Gastroesophageal sphincter (tissue), 3 donors: ENCODE measurements around the gene FUT2.
"Not testable (repeated sequence)": the region's sequence is repeated elsewhere in the genome, so short reads cannot be mapped to it uniquely, and the experiment has no call there.

Source experiments
- EP300 ChIP-seq: sonication (generic); formaldehyde crosslinking; IDR thresholded peaks from one replicate; pipeline ENCODE4 v1.6.1; 2017; ENCODE audit warnings: antibody characterized with exemption, mild to moderate bottlenecking
- POLR2AphosphoS5 ChIP-seq: sonication (generic); formaldehyde crosslinking; IDR thresholded peaks from one replicate; pipeline ENCODE4 v1.6.1; 2017; ENCODE audit warnings: antibody characterized with exemption
- TF ChIP-seq, protein P1 (sequence below), 4 experiments: fragments of 200-600 bp in 2 of 4; fragments of 450-650 bp in 2 of 4; sonication (generic) in 1 of 4; IDR thresholded peaks; one replicate each; pipeline ENCODE4 v1.5.1; 2017 to 2019; ENCODE audit warnings: antibody characterized with exemption in 4 of 4, mild to moderate bottlenecking in 2 of 4, moderate library complexity in 2 of 4

DNA sequence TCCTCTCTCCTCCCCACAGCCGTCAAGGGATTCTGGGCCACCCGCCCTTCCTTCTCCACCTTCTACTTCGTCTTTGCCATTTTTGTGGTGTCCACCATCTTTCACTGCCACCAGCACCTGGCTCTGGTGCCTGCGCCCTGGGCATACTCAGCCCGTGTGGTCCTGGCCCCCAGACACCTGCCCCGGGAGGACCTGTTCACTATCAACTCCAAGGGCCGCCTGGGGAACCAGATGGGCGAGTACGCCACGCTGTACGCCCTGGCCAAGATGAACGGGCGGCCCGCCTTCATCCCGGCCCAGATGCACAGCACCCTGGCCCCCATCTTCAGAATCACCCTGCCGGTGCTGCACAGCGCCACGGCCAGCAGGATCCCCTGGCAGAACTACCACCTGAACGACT, 15.8 kb upstream of the FUT2 start:
- TF ChIP-seq, protein P1, sequence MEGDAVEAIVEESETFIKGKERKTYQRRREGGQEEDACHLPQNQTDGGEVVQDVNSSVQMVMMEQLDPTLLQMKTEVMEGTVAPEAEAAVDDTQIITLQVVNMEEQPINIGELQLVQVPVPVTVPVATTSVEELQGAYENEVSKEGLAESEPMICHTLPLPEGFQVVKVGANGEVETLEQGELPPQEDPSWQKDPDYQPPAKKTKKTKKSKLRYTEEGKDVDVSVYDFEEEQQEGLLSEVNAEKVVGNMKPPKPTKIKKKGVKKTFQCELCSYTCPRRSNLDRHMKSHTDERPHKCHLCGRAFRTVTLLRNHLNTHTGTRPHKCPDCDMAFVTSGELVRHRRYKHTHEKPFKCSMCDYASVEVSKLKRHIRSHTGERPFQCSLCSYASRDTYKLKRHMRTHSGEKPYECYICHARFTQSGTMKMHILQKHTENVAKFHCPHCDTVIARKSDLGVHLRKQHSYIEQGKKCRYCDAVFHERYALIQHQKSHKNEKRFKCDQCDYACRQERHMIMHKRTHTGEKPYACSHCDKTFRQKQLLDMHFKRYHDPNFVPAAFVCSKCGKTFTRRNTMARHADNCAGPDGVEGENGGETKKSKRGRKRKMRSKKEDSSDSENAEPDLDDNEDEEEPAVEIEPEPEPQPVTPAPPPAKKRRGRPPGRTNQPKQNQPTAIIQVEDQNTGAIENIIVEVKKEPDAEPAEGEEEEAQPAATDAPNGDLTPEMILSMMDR (IDR thresholded peaks at IDR 0.05) = not testable (repeated sequence)
- TF ChIP-seq EP300, POLR2AphosphoS5: not testable (repeated sequence)
